ENCODE measurements around the gene VAV1.
"Not testable (repeated sequence)": the region's sequence is repeated elsewhere in the genome, so short reads cannot be mapped to it uniquely, and the experiment has no call there.

VAV1 gene

DNA sequence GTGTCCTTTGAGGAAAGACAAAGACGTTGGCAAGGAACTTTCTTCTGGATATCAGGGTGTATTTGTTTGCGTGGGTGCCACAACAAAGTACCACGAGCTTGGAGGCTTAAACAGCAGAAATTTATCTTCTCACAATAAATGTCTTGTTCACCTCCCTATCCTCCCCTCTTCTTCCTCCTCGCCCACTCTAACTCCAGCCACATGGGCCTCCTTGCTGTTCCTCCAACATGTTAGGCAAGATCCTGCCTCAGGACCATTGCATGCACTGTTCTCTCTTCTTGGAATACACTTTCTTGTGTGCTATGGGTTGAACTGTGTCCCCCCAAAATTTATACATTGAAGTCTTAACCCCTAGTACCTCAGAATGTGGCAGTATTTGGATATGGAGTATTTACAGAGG is 45.7 kb downstream of the VAV1 start:
- DNase-seq (ENCODE audit: low read depth in 2 of 2) = no peak

DNA sequence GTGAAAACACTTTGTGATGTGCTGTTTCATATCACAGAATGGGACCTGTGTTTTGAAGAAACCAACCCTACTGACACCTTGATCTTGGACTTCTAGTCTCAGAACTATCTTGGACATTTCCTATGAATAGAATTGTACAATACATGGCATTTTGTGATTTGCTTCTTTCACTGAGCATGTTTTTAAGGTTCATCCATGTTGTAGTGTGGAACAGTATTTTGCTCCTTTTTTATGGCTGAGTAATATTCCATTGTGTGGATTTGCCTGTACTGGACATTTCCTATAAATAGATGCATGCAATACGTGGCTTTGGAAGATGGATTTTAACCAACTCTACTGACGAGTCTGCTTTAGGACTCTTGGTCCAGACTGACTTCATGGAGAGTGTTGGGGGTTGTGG is 46.8 kb downstream of the VAV1 start:
- no peak for DNase-seq (ENCODE audit: low read depth in 2 of 2)

DNA sequence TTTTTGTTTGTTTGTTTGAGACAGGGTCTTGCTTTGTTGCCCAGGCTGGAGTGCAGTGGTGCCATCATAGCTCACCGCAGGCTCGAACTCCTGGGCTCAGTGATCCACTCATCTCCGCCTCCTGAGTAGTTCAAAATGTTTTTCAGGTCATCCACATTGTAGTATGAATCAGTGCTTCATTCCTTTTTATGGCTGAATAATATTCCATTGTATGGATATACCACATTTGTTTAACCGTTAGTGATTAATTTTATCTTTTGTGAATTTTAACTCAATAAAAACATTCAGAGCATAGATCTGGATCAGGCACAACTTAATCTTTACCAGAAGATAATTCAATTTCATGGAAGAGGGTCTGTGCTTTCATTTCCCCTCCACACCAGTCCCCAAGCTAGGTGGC is 47.7 kb downstream of the VAV1 start:
- no peak for DNase-seq (ENCODE audit: low read depth in 2 of 2)

DNA sequence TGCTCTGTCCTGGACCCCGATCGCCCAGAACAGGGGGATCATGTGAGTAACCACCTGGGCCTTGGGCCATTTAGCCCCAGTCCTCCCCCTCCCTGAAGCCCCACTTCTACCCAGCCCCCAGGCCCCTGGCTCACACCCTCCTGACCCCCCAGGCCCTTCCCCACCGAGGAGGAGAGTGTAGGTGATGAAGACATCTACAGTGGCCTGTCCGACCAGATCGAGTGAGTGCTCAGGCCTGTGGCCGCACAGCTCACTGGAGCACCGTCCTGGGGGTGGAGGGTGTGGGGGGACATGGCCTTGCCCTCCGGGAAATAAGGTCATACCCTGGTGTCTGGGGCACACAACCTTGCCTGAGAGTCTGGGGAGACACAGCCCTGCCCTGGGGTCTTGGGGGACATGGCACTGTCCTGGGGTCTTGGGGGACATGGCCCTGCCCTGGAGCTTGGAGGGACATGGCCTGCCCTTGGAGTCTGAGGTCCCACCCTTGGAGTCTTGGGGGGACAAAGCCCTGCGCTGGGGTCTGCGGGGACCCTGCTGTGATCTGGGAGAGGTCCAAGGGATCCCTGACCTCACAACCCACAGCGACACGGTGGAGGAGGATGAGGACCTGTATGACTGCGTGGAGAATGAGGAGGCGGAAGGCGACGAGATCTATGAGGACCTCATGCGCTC is 49.3 kb downstream of the VAV1 start:
- DNase-seq (ENCODE audit: low read depth in 2 of 2) = no peak

DNA sequence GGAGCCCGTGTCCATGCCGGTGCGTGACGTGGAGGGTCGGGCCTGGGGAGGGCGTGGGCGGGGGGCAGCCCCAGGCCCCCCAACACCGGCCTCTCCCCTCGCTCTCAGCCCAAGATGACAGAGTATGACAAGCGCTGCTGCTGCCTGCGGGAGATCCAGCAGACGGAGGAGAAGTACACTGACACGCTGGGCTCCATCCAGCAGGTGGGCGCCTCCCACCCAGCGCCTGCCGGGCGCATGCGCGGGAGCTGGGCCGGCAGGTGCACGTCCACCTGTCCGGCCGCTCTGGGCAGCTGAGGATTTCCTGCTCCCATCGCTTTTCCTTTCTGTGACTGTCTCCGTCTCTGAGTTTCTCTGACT is 49.8 kb downstream of the VAV1 start:
- DNase-seq (ENCODE audit: low read depth in 2 of 2) = no peak

DNA sequence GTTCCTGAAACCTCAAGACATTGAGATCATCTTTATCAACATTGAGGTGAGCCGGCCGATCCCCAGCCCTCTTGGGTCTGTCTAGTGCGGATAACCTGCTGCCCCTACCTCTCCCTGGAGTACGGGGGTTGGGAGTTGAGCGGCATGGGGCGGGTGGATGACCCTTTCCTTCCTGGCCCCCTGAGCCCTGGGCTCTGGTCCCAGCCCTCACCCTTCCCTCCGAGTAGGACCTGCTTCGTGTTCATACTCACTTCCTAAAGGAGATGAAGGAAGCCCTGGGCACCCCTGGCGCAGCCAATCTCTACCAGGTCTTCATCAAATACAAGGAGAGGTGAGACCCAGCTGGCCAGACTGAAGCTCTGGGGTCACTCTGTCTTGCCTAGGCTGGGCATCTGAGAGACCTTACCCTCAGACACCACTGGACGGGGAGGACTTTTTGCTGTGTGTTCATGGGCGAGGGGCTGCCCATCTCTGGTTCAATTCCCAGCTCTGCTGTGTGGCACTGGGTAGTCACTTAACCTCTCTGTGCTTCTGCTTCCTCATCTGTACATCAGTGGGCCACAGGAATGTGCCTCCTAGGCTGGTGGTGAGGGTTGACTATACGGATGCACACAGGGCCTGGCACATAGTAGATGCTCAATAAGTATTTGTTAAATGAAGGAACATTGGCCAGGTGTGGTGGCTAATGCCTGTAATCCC is 52.7 kb downstream of the VAV1 start:
- DNase-seq (ENCODE audit: low read depth in 2 of 2) = no peak

DNA sequence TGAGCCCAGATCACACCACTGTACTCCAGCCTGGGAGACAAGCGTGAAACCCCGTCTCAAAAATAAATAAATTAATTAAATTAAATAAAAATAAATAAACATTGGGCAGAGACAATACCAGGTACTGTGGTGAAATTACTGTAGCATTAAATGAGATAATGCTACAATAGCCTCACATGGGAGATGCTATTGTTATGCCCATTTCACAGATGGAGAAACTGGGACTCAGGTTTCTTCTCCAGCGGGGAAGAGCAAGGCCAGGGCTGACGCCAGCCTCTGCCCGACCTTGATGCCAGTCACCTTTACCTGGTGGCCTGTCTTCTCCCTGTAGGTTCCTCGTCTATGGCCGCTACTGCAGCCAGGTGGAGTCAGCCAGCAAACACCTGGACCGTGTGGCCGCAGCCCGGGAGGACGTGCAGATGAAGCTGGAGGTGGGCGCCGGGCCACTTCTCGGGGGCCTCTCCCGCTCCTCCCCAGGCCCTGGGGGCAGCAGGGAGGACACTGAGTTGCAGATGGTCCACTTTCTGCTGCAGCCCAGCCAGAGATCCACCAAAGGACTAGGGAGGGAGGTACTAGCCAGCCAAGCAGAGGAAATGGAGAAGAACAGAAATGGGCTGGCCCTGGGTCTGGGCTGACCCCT is 53.9 kb downstream of the VAV1 start:
- no peak for DNase-seq (ENCODE audit: low read depth in 2 of 2)

DNA sequence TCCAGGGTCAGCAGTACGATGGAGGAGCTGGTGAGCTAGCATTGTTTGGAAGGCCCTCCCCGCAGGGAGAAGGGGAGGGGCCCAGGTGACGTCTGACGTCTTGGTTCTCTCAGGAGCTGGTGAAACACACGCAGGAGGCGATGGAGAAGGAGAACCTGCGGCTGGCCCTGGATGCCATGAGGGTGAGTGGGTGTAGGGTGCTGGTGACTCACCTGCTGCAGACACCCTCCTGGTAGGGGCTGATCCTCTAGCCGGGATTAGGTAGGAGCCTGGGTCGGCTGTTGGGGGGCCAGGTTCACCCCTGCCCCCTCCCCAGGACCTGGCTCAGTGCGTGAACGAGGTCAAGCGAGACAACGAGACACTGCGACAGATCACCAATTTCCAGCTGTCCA is 55.8 kb downstream of the VAV1 start:
- no peak for DNase-seq (ENCODE audit: low read depth in 2 of 2)

DNA sequence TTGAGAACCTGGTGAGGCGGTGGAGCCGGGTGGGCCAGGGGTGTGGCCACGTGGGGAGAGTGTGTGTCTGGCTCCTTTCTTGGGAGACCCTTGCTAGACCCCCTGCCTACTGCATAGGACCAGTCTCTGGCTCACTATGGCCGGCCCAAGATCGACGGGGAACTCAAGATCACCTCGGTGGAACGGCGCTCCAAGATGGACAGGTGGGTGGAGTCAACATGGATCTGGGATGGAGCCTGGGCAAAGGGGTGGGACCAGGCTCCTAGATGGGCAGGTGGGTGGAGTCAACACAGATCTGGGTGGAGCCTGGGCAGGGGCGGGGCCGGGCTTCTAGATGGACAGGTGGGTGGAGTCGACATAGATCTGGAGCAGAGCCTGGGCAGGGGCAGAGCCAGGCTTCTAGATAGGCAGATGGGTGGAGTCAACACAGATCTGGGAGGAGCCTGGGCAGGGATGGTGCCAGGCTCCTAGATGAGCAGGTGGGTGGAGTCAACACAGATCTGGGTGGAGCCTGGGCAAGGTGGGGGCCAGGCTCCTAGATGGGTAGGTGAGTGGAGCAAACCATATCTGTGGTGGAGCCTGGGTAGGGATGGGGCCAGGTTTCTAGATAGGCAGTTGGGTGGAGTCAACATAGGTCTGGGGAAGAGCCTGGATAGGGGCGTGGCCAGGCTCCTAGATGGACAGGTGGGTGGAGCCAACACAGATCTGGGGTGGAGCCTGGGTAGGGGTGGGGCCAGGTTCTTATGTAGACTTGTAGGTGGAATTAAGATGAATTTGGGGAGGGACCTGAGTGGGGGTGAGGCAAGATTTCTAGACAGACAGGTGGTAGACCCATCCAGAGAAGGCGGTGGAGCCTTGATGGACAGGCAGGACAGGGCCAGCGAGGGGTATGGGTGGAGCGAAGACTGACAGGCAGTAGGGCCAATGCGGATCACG is 56.5 kb downstream of the VAV1 start:
- no peak for DNase-seq (ENCODE audit: low read depth in 2 of 2)

DNA sequence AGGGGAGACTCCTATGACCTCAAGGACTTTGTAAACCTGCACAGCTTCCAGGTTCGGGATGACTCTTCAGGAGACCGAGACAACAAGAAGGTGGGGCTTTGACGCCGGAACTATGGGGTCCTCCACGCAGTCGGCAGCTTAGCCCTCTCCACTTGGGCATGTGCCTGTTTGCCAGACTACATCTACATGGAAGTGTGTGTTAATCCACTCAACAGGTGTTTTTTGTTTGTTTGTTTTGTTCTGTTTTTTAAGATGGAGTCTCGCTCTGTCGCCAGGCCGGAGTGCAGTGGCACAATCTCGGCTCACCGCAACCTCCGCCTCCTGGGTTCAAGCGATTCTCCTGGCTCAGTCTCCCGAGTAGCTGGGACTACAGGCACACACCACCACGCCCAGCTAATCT is 57.3 kb downstream of the VAV1 start:
- not testable (repeated sequence) for DNase-seq (ENCODE audit: low read depth in 2 of 2)

DNA sequence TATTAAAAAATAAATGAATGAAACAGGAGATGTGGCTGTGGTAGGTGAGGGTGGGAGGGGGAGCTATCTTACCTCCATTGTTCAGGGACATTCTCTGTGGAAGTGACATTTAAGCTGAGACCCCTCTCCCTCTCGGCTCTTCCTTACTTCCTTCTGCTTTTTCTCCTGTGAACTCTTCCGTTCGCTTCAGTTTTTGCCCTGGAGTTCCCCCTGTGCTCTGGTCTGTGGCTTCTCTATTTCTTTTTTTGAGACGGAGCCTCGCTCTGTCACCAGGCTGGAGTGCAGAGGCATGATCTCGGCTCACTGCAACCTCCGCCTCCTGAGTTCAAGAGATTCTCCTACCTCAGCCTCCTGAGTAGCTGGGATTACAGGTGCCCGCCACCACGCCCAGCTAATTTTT is 58.6 kb downstream of the VAV1 start:
- not testable (repeated sequence) for DNase-seq (ENCODE audit: low read depth in 2 of 2)

DNA sequence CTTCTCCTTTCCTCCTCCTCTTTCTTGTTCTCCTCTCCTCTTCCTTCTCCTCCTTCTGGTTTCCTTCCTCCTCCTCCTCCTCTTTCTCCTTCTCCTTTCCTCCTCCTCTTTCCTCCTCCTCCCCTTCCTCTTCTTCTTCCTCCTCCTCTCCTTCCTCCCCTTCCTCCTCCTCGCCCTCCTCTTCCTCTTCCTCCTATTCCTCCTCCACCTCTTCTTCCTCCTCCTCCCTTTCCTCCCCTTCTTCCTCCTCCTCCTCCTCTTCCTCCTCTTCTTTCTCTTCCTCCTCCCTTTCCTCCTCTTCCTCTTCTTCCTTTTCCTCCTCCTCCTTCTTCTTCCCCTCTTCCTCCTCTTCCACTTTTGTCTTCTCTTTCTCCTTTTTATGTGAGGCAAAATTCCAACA is 59.9 kb downstream of the VAV1 start:
- no peak for DNase-seq (ENCODE audit: low read depth in 2 of 2)

DNA sequence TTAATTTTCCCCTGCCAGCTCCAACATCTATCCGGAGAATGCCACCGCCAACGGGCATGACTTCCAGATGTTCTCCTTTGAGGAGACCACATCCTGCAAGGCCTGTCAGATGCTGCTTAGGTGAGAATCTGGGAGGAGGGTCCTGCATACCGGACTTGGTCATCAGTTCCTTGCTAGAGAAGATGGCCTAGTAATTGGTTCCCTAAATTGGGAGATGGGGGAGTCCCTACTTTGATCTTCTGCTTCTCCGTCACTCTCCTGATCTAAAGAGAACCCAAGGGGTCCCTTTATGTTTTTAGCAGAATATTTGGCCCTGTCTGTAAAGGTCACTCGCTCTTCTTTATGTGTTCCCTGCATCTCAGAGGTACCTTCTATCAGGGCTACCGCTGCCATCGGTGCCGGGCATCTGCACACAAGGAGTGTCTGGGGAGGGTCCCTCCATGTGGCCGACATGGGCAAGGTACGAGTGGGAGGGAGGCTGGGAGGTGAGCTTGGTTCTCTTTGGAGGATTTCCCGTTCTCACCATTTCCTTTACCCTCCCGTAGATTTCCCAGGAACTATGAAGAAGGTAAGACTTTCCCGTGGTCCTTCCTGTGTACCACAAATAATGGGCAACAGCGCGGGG is 60.8 kb downstream of the VAV1 start:
- DNase-seq (ENCODE audit: low read depth in 2 of 2) = no peak

DNA sequence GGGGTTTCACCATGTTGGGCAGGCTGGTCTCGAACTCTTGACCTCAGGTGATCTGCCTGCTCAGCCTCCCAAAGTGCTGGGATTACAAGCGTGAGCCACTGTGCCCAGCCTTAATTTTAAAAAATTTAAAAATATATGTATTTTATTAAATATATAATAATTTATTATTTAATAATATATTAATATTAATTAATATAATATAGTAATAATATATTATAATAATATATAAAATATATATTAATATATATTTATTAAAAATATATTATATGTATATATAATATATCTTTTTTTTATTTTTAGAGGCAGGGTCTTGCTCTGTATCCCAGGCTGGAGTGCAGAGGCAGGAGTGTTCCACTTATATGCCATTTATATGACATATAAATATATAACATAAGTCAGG is 61.9 kb downstream of the VAV1 start:
- no peak for DNase-seq (ENCODE audit: low read depth in 2 of 2)

DNA sequence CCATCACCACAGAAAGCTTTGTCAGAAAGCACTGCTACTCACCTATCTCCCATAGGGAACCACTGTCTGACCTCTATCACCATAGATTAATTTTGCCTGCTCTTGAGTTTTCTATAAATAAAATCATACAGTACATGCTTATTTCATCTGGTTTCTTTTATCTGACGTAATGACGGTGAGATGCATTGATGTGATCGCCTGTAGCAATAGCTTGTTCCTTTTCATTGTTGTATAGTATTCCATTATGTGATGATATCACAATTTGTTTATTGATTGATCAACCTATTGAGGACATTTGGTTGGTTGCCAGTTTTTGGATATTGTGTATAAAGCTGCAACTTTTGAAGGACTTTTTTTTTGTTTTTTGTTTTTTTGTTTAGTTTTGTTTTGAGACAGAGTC is 63.0 kb downstream of the VAV1 start:
- DNase-seq (ENCODE audit: low read depth in 2 of 2) = no peak

DNA sequence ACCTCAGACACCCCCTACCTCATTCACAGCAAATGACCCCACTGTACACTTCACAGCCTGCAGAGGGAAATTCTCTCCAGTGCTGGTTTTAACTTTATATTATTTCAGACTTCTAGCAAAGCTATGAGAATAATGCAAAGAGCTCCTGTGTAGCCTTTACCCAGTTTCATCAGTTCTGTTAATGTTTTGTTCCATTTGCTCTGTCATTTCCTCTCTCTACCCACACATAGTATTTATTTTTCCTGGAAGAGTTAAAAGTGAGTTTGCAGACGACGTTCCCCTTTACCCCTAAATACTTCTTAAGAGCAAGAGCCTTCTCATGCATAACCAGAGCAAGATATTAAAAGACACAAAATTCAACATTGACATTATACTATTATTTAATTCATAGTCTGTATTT is 65.0 kb downstream of the VAV1 start:
- no peak for DNase-seq (ENCODE audit: low read depth in 2 of 2)

DNA sequence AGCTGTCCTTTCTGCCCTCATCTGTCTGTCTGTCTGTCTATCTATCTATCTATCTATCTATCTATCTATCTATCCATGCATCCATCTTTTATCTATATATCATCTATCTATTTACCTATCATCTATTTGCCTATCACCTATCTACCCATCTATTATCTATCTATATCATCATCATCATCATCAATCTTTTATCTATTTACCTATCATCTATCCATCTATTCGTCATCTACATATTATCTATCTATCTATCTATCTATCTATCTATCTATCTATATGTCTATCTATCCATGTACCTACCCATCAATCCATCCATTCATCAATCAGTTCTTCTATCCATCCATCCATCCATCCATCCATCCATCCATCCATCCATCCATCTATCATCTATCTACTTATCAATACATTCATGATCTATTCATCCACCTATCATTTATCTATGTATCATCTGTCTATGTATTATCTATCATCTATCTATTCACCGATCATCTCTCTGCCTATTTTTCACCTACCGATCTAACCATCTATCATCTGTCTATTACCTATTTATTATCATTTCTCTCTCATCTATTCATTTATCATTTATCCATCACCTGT is 65.7 kb downstream of the VAV1 start:
- no peak for DNase-seq (ENCODE audit: low read depth in 2 of 2)

DNA sequence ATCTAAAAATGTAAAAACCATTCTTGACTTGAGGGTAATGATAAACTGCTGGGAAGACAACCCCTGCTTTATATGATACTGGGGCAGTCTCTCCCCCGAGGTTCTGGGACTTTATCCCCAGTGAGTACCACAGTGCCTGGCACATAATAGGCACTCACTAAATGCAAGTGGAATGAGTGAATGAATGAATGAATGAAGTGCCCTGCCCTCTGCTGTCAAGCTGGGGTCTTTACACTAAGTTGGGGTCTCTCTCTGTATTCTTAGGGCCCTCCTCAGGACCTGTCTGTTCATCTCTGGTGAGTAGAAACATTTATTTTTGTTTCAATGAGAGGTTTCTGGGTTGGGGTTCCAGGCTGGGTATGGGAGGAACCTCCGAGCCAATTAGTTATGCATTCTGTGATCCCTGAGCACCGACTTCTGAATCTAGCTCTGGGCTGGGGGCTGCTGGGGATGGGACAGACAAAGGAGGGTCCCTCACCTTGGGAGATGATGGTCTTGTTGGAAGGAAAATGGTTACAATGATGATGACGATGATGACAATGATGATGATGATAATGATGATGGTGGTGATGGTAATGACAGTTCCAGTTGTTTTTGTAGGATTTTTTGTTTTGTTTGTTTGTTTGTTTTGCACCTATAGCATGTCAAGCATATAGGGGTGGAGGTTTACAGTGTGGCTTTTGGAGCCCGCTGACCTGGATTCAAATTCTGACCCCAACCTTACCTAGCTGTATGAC is 70.5 kb downstream of the VAV1 start:
- DNase-seq (ENCODE audit: low read depth in 2 of 2) = no peak

DNA sequence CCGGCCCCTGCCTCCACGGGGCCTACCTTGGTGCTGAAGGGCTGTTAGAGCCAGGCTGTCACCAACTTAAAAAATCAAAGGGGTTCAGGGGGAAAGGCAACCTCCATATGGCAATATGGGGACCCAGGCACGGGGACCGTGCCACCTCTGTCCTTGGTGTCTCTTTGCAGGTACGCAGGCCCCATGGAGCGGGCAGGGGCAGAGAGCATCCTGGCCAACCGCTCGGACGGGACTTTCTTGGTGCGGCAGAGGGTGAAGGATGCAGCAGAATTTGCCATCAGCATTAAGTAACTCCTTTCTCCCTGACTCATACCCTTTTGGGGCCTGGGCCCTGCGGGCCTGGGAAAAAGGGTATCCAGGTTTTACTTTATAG is 75.3 kb downstream of the VAV1 start:
- no peak for DNase-seq (ENCODE audit: low read depth in 2 of 2)

DNA sequence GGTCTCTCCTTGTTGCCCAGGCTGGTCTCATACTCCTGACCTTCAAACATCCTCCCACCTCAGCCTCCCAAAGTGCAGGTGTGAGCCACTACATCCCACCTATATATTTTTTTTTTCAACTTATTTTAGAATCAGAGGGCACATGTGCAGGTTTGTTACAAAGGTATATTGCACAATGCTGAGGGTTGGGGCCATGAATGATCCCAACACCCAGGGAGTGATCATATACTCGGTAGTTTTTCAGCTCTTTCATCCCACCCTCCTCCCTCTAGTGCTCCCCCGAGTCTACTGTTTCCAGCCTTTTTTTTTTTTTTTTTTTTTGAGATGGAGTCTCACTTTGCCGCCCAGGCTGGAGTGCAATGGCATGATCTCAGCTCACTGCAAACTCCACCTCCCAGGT is 76.5 kb downstream of the VAV1 start:
- DNase-seq (ENCODE audit: low read depth in 2 of 2) = no peak

DNA sequence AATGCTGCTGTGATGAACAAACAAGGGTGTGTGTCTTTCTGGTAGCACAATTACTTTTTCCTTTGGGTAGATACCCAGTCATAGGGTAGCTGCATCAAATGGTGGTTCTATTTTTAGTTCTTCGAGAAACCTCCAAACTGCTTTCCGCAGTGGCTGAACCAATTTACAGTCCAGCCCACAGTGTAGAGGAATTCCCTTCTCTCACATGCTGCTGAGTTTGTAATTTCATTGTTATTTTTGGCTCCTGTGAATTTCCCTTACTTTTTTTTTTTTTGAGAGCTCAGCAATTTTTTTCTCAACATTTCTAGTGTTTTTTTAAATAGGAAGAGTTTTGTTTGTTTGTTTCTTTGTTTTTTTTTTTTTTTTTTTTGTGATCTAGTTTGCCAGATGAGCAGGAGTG is 77.4 kb downstream of the VAV1 start:
- DNase-seq (ENCODE audit: low read depth in 2 of 2) = no peak
